ENCODE results near the gene ZDHHC19. TPM values are rescaled to one million over a fixed set of nuclear protein-coding genes. Genes with fewer than 3 reads are reported as not detected.
A peak's percentile ranks its signal among the peaks of the same experiment; 100 is the strongest.

Gene ZDHHC19
- total RNA-seq, 2 experiments from 2014 or later, result not detected

- Mint-ChIP-seq H3K9me3 (no peaks in the 10 kb centered on the region), H3K4me1 (ENCODE audit: low read depth) (peaks cover 39% of the 10 kb centered on the region), H3K27me3 (no peaks in the 10 kb centered on the region), H3K4me3 (no peak overlapping the region), H3K27ac (peak overlapping the region; percentile 46), H3K36me3 (ENCODE audit: low read depth) (no peaks in the 10 kb centered on the region)
- DNase-seq (no peak), ATAC-seq (no peak)
- CTCF ChIA-PET, result interaction anchor here (0.6 to 17.6 kb wide), 15 partner anchors 8 to 173 kb away, joined by 4 to 296 read pairs (median 7); no protein-coding TSS in a partner anchor
- no peak for TF ChIP-seq CTCF (IDR thresholded peaks at IDR 0.05)
- POLR2A ChIA-PET, result interaction anchor here (0.9 to 1.0 kb wide), 3 partner anchors 17 to 147 kb away, joined by 3 to 4 read pairs (median 4); no protein-coding TSS in a partner anchor
- intact Hi-C loops (cut with micrococcal nuclease), result loop anchor here (2.0 to 5.0 kb wide), 2 partner anchors 123 to 173 kb away; no protein-coding TSS in a partner anchor
These were observed 15.4 kb downstream of the ZDHHC19 start for GRCh38 chr3:196195664-196196265.

- Mint-ChIP-seq H3K36me3 (ENCODE audit: low read depth) (no peaks in the 10 kb centered on the region), H3K27ac (peak overlapping the region; percentile 55), H3K4me3 (no peak overlapping the region), H3K4me1 (ENCODE audit: low read depth) (peaks cover 42% of the 10 kb centered on the region), H3K27me3 (no peaks in the 10 kb centered on the region), H3K9me3 (no peaks in the 10 kb centered on the region)
- TF ChIP-seq CTCF (IDR thresholded peaks at IDR 0.05), result no peak
- ChIA-PET POLR2A (interaction anchor here (1.1 to 1.2 kb wide), 2 partner anchors 113 to 121 kb away, joined by 3 to 4 read pairs; no protein-coding TSS in a partner anchor), CTCF (interaction anchor here (17.6 kb wide), 1 partner anchor 120 kb away, joined by 296 read pairs; no protein-coding TSS in a partner anchor)
- intact Hi-C loops (cut with micrococcal nuclease), result no loop called here
- DNase-seq, result no peak
- no peak for ATAC-seq
These were observed 16.7 kb downstream of the ZDHHC19 start for GRCh38 chr3:196194542-196194915.

- no peaks in the 10 kb centered on the region for H3K9me3 Mint-ChIP-seq
These were observed 17.3 kb downstream of the ZDHHC19 start for GRCh38 chr3:196193736-196194541.

GRCh38 chr3:196193133-196193735, 18.0 kb downstream of the ZDHHC19 start:
- Mint-ChIP-seq H3K9me3 (no peaks in the 10 kb centered on the region), H3K27me3 (no peaks in the 10 kb centered on the region), H3K36me3 (ENCODE audit: low read depth) (no peaks in the 10 kb centered on the region), H3K4me3 (no peak overlapping the region), H3K4me1 (ENCODE audit: low read depth) (peaks cover 42% of the 10 kb centered on the region), H3K27ac (peak overlapping the region; percentile 85)
- TF ChIP-seq CTCF (IDR thresholded peaks at IDR 0.05), result no peak
- ChIA-PET CTCF (interaction anchor here (1.0 to 17.6 kb wide), 3 partner anchors 10 to 118 kb away, joined by 3 to 296 read pairs (median 11); no protein-coding TSS in a partner anchor), POLR2A (interaction anchor here (0.9 to 2.2 kb wide), 4 partner anchors 13 to 123 kb away, joined by 3 to 11 read pairs (median 6); no protein-coding TSS in a partner anchor)
- DNase-seq, result peak; percentile 55
- intact Hi-C loops (cut with micrococcal nuclease), result no loop called here
- ATAC-seq, result no peak

More at GRCh38 chr3:196193736-196194541, 17.3 kb downstream of the ZDHHC19 start:
- no peak for TF ChIP-seq CTCF (IDR thresholded peaks at IDR 0.05)
- Mint-ChIP-seq H3K36me3 (ENCODE audit: low read depth) (no peaks in the 10 kb centered on the region), H3K27ac (peak overlapping the region; percentile 85), H3K4me3 (no peak overlapping the region), H3K4me1 (ENCODE audit: low read depth) (peaks cover 42% of the 10 kb centered on the region), H3K27me3 (no peaks in the 10 kb centered on the region)
- intact Hi-C loops (cut with micrococcal nuclease), result no loop called here
- DNase-seq, result no peak
- POLR2A ChIA-PET, result interaction anchor here (1.1 to 2.2 kb wide), 3 partner anchors 14 to 120 kb away, joined by 3 to 11 read pairs (median 4); no protein-coding TSS in a partner anchor
- ATAC-seq, result no peak
- CTCF ChIA-PET, result interaction anchor here (2.9 to 17.6 kb wide), 2 partner anchors 13 to 119 kb away, joined by 11 to 296 read pairs; no protein-coding TSS in a partner anchor

All from activated CD8-positive, alpha-beta T cell treated with anti-CD3 and anti-CD28 coated beads for 36 hours (primary cell).